NCI-H748 treated with DMSO at 0.1 percent for 48 hours (cell line): ENCODE results near the gene HEBP1.
A peak's percentile ranks its signal among the peaks of the same experiment; 100 is the strongest.

Experiments
- DNase-seq: peaks from one replicate; lab custom pipeline; 2025; lab: John Stamatoyannopoulos, UW

The HEBP1 gene

DNA sequence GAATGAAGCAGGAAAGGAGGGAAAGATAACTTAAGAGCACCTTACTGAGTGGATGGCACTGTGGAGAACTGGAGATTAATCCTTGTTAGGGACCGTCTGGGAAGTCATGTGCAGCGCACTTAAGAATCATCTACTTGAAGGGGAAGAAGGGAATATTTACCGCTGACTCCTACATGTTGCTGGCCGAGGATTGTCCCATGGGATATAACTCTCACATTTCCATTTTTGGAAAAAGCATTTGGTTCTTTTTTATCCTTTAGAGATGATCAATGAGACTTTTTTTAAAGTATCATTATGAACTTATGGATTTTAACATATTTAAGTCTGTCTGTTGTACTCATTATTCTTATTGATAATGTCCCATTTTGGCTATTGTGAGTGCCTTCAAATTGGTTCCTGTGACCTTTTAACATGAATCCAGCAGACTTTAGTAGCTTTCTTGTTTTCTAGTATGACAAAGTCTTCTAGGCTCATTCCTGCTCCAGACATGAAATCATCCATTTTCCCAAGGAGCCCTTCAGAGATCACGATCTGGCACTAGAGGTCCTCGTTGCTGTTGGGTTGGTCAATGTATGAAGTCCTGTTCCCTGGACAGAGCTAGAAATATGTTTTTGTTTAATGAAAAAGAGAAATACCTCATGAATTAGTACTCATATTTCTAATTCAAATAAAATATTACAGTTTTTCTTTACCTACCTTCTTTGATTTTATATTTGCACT is 23.9 kb upstream of the HEBP1 start:
- DNase-seq, result no peak

DNA sequence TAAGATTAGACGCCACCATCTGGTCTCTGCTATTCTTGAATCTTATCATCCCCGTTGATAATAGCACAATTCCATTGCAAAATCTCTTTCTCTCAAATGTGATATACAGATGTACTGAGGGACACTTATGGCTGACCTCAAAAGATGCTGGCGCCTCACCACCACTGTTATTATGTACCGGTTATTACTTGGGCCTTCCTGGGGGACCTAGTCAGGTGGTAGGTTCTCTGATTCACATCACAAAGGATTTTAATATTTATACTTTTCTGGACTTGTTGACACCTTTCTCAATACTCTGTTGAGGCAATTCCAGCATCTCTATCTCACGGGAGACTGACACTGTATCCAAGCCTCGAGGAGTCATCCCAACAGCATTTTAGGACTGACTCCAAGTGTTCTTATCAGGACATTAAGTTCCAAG is 22.8 kb upstream of the HEBP1 start:
- DNase-seq, result no peak

DNA sequence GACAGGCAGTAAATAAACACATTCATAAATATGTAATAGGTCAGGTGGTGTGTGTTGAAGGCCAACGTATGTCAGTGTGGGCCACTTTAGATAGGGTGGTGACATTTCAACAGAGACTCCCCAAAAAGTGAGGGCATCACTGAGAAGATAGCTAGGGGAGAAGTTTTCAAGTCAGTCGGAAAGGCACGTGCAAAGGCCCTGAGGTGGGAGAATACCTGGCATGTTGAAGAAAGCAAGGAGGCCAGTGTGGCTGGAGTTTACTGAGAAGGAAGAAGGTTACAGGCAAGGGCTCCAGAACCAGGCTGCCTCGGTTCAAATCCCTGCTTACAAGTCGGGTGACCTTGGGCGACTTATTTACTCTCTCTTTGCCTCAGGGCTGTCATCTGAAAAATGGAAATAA is 11.0 kb upstream of the HEBP1 start:
- no peak for DNase-seq

DNA sequence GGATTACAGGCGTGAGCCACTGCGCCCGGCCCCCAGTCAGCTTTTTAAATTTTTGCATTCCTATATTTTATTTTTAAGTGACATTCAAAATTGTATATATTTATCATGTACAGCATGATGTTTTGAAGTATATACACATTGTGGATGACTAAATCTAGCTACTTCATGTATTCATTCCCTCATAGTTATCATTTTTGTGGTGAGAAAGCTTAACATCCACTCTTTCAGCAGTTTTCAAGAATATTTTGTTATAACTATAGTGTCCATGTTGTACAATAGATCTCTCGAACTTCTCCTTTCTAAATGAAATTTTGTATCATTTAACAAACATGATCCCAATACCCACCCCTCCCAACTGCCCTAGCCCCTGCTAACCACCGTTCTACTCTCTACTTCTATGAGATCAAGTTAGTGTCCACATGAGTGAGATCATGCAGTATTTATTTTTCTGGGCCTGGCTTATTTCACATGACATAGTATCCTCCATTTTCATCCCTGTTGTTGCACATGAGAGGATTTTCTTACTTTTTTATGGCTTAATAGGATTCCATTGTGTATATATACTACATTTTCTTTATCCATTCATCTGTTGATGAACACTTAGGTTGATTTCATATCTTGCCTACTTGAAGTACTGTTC is 8.8 kb upstream of the HEBP1 start:
- no peak for DNase-seq

DNA sequence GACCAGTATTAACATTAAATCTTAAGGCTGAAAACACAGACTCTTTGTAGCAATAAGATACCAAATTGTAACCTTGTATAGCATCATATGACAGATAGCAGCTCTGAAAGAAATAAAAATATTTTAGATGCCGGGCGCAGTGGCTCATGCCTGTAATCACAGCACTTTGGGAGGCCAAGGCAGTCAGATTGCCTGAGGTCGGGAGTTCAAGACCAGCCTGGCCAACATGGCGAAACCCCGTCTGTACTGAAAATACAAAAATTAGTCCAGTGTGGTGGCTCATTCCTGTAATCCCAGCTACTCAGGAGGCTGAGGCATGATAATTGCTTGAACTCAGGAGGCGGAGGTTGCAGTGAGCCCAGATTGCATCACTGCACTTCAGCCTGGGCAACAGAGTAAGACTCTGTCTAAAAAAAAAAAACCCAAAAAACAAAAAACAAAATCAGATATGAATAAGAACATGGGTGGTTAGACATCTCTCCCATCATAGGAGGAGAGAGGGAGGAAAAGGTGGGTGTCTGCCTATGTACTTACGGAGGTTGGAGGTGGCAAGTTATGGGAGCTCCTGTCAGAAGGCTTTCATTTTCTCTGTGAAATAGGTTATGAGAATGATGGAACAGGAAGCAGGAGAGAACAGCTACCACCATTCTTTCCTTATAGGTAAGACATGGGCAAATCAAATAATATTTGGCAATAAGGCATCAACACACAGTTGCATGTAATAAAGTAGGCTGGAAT is 7.6 kb upstream of the HEBP1 start:
- DNase-seq, result no peak

DNA sequence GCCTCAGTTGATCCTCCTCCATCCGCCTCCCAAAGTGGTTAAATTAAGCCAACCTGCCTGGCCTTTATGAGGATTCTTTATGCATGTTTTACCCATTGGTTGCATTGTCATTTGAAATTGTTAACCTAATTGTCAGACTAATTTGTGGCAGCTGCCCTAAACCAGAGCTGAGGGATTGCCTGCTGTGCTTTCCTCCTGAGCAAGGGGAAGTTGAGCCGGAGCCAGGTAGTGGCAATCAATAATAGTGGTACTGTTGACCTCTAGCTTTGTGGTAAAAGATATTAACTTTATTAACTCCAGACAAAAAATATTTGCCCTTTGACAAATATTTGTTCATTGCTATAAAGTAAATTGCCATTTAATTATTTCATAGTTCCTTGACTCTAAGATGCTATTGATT is 5.6 kb upstream of the HEBP1 start:
- no peak for DNase-seq

DNA sequence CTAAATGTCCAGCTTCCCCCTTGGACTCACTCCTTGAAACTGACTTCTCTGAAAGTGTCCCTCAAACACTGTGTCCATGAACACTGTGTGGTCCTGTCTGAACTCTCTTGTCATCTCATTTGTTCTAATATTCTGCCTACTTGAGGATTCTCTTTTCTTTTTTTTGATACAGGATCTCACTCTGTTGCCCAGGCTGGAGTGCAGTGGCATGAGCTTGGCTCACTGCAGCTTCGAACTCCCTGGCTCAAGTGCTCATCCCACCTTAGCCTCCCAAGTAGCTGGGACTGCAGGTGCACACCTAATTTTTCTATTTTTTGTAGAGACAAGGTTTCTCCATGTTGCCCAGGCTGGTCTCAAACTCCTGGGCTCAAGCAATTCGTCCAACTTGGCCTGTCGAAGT is 4.9 kb upstream of the HEBP1 start:
- DNase-seq, result no peak

DNA sequence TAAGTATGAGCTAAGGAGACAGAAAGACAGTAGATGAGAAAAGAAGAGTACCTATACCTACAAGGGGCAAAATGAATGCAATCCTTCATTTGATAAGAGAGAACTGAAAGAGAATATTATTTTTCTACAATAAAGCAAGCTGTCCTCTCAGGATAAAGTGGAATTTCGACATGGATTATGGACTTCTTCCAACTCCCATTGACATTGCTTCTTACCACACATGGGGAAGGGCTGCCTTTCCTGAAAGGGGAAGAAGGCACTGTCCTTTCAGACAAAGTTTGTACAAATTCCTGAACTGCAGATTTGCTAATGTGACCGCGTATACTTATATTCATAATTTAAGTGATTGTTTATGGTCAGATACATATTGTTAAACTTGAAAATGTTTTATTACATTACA is 4.3 kb upstream of the HEBP1 start:
- no peak for DNase-seq

DNA sequence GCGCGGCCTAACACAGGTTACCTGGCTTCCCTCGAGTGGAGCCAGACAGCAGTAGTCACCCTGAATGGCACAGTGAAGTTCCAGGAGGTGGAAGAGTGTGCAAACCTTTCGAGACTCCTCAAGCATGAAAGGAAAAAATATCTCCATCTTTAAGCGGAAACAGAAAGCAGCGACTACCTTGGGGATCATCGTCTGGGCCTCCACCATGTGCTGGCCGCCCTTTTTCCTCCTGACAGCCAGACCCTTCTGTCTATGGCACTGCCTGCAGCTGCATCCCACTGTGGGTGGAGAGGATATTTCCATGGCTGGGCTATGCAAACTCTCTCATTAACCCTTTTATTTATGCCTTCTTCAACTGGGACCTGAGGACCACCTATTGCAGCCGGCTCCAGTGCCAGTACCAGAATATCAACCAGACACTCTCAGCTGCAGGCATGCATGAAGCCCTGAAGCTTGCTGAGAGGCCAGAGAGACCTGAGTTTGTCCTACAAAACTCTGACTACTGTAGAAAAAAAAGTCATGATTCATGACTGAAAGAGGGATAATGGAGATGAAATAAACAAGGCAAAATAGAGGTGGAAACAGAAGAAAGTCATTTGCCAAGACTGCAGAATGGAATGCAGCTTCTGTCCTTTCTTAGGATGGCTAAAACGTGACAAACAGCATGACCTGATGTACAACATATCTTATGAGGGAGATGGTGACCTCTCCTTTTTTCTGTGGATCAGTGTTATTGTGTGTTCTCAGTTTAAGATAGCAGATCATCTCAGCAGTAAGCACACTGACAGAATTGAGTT is 2.4 kb upstream of the HEBP1 start:
- DNase-seq, result no peak

DNA sequence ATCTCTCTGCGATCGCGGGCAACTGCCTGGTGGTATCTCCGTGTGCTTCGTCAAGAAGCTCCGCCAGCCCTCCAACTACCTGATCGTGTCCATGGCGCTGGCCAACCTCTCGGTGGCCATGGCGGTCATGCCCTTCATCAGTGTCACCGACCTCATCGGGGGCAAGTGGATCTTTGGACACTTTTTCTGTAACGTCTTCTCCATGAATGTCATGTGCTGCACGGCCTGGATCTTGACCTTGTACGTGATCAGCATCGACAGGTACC is 1.6 kb upstream of the HEBP1 start:
- no peak for DNase-seq

DNA sequence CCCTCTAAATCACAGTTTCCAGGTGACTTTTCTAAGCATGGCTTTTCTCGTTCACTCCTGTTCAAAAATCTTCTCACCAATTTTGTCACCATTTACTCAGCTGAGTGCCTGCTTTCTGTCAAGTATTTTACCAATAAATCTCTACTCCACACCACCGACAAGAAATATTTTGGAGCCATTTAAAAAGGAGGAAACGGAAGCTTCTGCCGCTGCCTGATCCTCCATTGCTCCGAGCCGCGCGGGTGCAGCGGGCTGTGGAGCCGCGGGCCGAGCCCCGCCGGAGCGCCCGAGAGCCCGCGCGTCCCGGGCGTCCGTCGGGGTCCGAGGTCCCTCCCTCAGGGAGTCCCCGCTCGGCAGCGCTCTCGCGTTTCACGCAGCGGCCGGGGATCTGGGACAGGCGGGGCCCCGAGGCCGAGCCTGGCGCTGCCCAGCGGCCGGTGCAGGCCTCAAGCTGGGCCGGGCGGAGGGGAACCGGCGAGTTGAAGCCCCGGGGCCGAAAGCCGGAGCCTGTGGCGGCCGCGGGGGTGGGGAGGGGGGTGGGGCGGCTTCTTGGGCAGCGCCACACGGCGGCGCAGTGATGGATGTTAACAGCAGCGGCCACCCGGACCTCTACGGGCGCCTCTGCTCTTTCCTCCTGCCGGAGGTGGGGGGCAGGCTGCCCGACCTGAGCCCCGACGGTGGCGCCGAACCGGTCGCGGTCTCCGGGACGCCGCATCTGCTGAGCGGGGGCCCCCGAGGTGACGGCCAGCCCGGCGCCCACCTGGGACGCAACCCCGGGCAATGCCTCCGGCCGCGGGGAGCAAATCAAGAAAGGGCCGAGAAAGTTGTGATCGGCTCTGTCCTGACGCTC is 1.1 kb upstream of the HEBP1 start:
- DNase-seq, result no peak

DNA sequence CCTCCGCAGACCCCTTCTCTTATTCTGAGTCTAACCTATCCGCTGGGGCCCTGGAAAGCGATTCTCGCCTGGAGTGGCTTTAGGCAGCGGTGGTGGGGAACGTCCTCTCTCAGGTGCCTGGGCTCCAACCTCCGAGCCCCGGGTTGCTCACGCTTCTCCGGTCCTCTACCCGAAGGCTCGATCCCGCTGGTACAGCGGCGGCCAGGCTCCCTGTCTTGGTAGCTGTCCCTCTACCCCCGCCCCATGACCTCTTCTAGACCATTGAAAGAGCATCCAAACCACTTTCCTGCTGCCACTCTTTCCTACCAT is 505 bp upstream of the HEBP1 start:
- DNase-seq, result peak; percentile 48

DNA sequence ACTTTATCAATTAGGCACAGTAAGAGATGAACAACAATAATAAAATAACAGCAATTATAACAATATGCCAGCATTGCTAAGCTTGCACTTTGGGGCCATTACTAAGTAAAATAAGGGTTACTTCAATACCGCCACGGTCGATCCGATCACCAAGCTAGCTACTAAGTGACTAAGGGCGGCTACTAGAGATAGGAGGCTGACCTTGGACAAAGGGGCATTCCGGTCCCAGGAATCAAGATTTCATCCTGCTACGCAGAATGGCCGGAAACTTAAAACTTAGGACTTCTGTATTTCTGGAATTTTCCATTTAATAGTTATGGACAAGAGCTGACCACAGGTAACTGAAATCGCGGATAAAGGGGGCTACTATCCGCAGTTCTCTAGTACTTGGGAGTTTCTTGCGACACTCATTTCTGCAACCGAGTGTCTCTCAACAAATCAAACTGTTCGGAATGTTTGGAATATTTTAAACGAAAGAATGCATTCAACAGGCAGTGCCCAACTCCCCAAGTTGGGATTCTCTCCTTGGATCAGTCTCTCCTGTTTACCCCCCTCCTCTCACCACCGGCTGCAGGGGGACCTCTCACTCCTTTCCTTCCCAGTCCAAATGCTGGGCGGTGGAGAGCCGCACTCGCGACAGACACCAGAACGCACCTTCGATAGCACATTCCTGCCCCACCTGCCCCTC is 650 bp downstream of the HEBP1 start:
- no peak for DNase-seq

DNA sequence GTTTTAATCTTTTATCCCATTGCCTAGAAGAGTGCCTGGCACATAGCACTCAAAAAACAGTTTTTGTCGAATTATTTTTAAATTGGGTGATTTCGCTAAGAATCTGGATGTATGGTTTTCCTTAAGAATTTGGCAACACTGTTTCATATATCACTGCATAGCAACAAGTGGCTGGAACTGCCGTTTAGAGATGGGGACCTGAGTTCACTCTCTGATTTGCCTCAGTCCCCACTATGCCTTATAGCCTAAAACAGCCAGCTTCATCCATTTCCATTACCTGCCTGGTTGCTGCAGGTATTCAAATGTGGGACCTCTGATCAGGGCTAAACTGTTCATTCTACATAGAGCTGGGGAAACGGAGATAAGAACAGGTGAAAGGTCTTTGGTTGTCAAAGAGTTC is 1.8 kb downstream of the HEBP1 start:
- no peak for DNase-seq

DNA sequence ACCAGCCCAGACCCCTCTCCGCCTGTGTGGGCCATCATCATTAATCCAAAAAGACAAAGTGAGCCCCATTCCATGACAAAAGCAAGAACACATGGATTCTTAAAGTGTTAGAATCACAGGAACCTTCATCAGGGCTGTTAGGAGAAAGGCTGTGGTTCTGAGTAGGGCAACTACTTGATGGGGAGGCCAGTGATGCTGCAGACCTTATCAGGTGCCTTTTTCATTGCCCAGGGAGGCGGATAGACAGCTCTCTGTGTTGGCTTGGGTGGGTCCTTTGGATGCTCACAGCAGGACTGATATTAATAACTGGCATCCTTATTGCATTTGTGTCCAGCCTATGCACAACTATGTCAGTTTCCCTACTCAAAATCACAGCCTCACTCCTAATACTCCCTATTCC is 2.3 kb downstream of the HEBP1 start:
- DNase-seq, result no peak

DNA sequence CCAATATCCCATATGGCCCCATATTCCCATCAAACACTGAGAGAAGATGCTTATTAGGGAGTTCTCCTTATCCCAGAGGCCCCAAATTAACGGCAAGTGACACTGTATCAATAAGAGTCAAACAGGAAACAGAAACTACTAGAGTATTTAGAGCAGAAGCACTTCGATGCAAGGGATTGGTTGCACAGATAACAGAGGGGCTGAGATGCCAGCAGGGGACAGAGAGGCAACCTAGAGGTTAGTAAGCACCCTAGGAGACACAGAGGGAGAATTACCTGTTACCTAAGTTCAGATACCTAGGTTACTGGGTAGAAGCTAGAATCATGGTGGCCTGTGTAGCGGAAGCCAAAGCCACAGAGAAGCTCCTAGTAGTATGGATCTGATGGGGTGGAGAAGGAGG is 2.9 kb downstream of the HEBP1 start:
- DNase-seq, result no peak

DNA sequence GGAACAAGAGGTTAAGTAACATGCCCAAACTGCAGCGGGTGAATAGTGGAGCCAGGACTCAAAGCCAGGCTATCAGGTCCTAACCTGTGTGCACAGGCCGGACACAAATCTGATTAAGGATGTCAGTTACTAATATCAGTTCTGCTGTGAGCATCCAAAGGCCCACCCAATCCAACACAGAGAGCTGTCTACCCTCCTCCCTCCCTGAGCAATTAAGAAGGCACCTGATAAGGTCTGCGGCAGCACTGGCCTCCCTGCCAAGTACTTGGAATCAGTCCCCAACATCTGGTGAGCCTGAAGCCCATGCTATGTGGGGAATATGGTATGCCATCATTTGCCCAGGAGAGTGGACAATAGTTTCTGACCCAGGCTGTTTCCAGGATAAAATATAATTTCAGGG is 3.9 kb downstream of the HEBP1 start:
- no peak for DNase-seq

DNA sequence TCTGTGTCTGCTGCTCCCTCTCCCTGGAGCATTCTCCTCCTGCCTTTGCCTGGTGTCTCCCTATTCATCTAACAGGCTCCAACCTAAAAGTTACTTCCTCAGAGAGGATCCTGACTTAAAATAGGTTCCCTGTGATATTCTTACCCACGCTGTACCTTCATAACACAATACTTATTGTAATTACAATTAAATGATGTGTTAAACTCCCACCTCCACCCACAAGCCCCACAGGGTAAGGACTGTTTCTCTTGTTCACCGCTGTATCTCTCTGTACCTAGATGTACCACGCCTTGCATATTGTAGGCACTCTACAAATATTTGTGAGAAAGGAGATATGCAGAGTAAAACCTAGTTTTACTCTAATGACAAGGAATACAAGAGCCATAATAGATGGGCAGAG is 5.0 kb downstream of the HEBP1 start:
- no peak for DNase-seq

DNA sequence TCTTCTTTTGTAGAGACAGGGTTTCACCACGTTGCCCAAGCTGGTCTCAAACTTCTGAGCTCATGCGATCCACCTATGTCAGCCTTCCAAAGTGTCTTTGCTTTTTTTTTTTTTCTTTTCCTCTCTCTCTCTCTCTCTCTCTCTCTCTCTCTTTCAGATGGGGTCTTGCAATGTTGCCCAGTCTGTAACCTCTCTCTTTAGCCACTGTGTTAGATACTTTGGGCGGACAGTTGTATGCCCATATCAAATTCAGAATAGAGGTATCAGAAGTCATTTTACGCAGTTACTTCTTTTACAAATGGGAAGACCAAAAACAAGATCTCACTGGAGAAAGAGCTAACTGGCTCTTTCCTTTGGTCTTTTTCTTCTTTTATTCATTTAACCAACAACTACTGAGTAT is 6.7 kb downstream of the HEBP1 start:
- no peak for DNase-seq

DNA sequence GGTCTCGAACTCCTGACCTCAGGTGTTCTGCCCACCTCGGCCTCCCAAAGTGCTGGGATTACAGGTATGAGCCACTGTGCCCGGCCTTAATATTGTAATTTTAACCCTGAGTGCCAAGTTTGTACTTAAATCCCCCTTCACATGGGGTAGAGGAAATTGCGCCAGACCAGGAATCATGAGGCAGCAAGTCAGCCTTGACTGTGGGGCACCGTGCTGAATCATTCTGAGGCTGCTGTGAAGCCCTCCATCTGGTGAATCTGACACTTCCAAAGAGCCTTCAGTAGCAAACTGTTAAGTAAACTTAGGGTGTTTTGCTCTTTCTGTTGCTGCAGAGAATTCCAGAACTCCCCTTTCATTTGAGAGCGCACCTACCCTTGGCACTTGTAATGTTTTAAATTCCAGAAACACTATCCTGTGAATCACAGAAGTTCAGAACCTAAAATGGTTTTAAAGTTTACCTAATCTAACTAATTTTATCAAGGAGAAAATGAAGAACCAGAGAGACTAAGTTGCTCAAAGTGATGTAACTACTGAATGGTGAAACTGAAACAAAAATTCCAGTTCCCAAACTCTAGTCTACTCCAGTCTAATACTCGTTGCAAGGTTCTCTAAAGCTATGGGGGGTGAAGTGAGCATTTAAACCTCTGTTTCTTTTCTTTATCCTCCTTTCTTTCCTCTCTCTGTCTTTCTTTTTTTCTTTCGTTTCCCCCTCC is 7.5 kb downstream of the HEBP1 start:
- DNase-seq, result no peak
